Fibroblast of mammary gland (primary cell): ENCODE measurements around the gene ARL6IP5.

ENCODE experiments used
- DNase-seq: peaks from one replicate; pipeline ENCODE4 v3.0.0-alpha.2; 2010; ENCODE audit warnings: low read depth
- H3K4me3 ChIP-seq: 2 replicates; pipeline ENCODE4 v1.5.1; 2011; ENCODE audit warnings: low read depth, mild to moderate bottlenecking, low read length, moderate library complexity; ENCODE audit not compliant: control insufficient read depth
- CTCF ChIP-seq: conservative IDR thresholded peaks from 2 replicates; pipeline ENCODE4 v1.5.1; 2011; ENCODE audit warnings: low read depth, low read length, inconsistent platforms; ENCODE audit not compliant: control insufficient read depth, insufficient read depth

ARL6IP5 gene

GRCh38 chr3:69084326-69085167, at the start of gene ARL6IP5:
Gene ARL6IP5 (plus strand): TSS chr3:69084937. CDS start chr3:69085048, 111 bp downstream.
- peak; percentile 94 for DNase-seq
- no peak for TF ChIP-seq CTCF
- H3K4me3 ChIP-seq = peak within 1 kb of the TSS; percentile 98

- no peak for DNase-seq
- no peak for TF ChIP-seq CTCF
- no peak overlapping the region for H3K4me3 ChIP-seq
These were observed 40.1 kb upstream of the ARL6IP5 start for GRCh38 chr3:69044608-69045007.

GRCh38 chr3:69048990-69049389, 35.7 kb upstream of the ARL6IP5 start:
- TF ChIP-seq CTCF = no peak
- no peak overlapping the region for H3K4me3 ChIP-seq
- no peak for DNase-seq

GRCh38 chr3:69051756-69052471, 32.8 kb upstream of the ARL6IP5 start, which contains the start of gene TMF1:
Gene TMF1 (minus strand): TSS chr3:69052333. CDS start chr3:69052086, 247 bp downstream.
- TF ChIP-seq CTCF = no peak
- peak; percentile 99 for DNase-seq

GRCh38 chr3:69052472-69052898, 32.3 kb upstream of the ARL6IP5 start:
- no peak for DNase-seq
- H3K4me3 ChIP-seq = peak overlapping the region; percentile 98
- TF ChIP-seq CTCF = no peak

More at GRCh38 chr3:69051756-69052471, 32.8 kb upstream of the ARL6IP5 start, which contains the start of gene TMF1:
- peak within 1 kb of the TSS; percentile 98 for H3K4me3 ChIP-seq

GRCh38 chr3:69058180-69058946, 26.4 kb upstream of the ARL6IP5 start:
- DNase-seq = no peak
- H3K4me3 ChIP-seq = no peak overlapping the region
- TF ChIP-seq CTCF = no peak
